ENCODE results near the gene SLC22A17. TPM values are rescaled to one million over a fixed set of nuclear protein-coding genes. Genes with fewer than 3 reads are reported as not detected.

The SLC22A17 gene
- total and polyA plus RNA-seq, 2 of the 13 experiments (the other 11 are each of a cell fraction or from before 2014, with no cell fraction given) = 0.95 to 1.1 TPM

DNA sequence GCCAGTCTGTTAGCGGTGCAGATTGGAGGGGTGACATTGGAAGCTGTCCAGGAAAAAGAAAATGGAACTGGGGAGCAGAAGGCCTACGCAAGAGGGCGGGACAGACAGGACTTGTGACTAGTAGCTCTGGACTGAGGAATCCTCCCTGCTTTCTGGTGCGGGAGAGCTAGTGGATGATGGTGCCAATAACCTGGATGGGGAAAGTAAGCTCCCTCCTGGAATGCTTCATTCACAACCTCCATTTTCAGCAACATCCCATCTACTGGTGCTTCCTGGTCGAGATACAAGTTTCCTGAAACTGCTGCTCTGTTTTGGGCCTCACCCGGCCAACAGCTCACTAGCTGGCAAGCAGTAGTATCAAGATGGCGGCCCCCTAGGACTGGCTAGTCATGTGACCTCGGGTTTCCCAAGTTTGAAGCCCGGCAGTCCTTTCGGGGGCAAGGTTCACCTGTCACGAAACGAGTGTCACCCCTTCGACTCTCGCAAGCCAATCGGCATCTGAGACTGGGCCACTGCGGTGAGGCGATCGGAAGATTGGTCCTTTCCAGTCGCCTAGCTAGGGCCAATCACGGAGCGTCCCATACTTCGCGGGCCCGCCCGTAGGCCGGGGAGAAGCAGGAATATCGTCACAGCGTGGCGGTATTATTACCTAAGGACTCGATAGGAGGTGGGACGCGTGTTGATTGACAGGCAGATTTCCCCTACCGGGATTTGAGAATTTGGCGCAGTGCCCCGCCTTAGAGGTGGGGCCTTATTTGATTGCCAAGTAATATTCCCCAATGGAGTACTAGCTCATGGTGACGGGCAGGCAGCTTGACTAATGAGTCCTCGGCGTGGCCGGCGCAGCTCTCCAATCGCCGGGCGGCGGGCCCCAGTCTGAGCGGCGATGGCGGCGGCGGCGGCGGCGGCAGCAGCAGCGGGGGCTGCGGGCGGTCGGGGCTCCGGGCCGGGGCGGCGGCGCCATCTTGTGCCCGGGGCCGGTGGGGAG, 31.8 kb downstream of the SLC22A17 start, which contains the start of gene PABPN1 (continued):
- TF ChIP-seq STAT5B (CRISPR knock-in tag; IDR thresholded peaks at IDR 0.05) (no peak), SATB2 (CRISPR knock-in tag; IDR thresholded peaks at IDR 0.05) (no peak; the same call in none of the 2 replicates), ZSCAN31 (CRISPR knock-in tag; IDR thresholded peaks at IDR 0.05; ENCODE audit: low read depth) (peak; percentile 51; the same call in 1 of the 2 replicates), PAF1 (CRISPR knock-in tag; IDR thresholded peaks at IDR 0.05) (peak; percentile 98), RCOR2 (CRISPR knock-in tag; IDR thresholded peaks at IDR 0.05) (peak; percentile 38; the same call in 1 of the 2 replicates), ZXDC (CRISPR knock-in tag; IDR thresholded peaks at IDR 0.05) (no peak), NFE2L1 (CRISPR knock-in tag; IDR thresholded peaks at IDR 0.05; ENCODE audit: borderline replicate concordance) (peak; percentile 91), SSRP1 (CRISPR knock-in tag; IDR thresholded peaks at IDR 0.05) (0 out of 2 replicates have a peak, but pooled peaks have one; percentile 21), PREB (CRISPR knock-in tag; IDR thresholded peaks at IDR 0.05) (no peak), XRCC5 (optimal IDR thresholded peaks at IDR 0.05; ENCODE audit: low read length) (peak; percentile 90), ZNF75D (CRISPR knock-in tag; IDR thresholded peaks at IDR 0.05; ENCODE audit: borderline replicate concordance) (no peak), SKI (IDR thresholded peaks at IDR 0.05; ENCODE audit: partially characterized antibody) (no peak), PLRG1 (conservative IDR thresholded peaks at IDR 0.05) (no peak), IKZF1 (IDR thresholded peaks at IDR 0.05) (no peak), CBFB (CRISPR knock-in tag; IDR thresholded peaks at IDR 0.05) (peak; percentile 97)
- TF ChIP-seq, protein P1, sequence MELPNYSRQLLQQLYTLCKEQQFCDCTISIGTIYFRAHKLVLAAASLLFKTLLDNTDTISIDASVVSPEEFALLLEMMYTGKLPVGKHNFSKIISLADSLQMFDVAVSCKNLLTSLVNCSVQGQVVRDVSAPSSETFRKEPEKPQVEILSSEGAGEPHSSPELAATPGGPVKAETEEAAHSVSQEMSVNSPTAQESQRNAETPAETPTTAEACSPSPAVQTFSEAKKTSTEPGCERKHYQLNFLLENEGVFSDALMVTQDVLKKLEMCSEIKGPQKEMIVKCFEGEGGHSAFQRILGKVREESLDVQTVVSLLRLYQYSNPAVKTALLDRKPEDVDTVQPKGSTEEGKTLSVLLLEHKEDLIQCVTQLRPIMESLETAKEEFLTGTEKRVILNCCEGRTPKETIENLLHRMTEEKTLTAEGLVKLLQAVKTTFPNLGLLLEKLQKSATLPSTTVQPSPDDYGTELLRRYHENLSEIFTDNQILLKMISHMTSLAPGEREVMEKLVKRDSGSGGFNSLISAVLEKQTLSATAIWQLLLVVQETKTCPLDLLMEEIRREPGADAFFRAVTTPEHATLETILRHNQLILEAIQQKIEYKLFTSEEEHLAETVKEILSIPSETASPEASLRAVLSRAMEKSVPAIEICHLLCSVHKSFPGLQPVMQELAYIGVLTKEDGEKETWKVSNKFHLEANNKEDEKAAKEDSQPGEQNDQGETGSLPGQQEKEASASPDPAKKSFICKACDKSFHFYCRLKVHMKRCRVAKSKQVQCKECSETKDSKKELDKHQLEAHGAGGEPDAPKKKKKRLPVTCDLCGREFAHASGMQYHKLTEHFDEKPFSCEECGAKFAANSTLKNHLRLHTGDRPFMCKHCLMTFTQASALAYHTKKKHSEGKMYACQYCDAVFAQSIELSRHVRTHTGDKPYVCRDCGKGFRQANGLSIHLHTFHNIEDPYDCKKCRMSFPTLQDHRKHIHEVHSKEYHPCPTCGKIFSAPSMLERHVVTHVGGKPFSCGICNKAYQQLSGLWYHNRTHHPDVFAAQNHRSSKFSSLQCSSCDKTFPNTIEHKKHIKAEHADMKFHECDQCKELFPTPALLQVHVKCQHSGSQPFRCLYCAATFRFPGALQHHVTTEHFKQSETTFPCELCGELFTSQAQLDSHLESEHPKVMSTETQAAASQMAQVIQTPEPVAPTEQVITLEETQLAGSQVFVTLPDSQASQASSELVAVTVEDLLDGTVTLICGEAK (IDR thresholded peaks at IDR 0.05) = no peak
- TF ChIP-seq, protein P1 (CRISPR knock-in tag; IDR thresholded peaks at IDR 0.05) = peak; percentile 84
